ENCODE results near the gene TNPO3.

TNPO3 gene

DNA sequence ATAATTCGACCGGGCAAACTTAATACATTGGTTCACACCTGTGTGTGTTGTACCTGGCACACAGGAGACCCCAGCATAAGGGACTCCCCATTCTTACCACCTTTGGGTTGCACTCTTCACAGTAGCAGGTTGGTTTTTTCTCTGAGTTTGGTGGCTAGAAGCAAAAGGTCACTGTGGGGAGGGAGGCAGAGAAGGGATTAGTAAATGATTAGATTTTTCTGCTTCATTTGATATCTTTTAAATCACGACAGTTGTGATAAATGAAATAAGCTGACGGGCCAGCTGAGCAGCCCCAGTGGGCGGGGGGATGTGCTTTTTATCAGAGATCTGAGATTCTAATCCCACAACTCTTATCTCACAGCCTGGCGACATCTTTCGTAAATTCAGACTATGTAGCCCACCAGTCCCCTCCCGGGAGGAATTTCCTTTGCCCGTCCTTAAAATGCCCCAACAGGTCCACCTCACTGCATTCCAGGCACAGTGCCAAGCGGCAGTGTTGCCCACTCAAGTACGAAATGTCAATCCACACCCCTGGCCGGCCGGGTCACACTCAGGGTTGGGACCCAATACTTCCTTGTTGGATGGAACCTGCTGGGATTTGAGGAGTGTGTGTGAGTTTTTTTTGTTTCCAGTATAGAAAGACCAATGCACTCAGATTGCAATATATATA lies 133.9 kb downstream of the TNPO3 start:
- no CpG with 5 or more reads among the region's 13 CpGs for WGBS (ENCODE audit: extremely low coverage, insufficient coverage, insufficient read length)
- no peaks in the 10 kb centered on the region for H3K36me3 ChIP-seq (ENCODE audit: control insufficient read depth in 1 of 2, insufficient read depth in 2 of 2, low read length in 2 of 2)
- no peaks in the 10 kb centered on the region for H3K79me2 ChIP-seq (ENCODE audit: control insufficient read depth, insufficient read depth, low read length, poor library complexity)
- no peak overlapping the region for H3K4ac ChIP-seq (ENCODE audit: low read depth, low read length)
- H3K4me2 ChIP-seq (ENCODE audit: low read length), result no peak overlapping the region
- no peak for DNase-seq
- no peak overlapping the region for H4K8ac ChIP-seq (ENCODE audit: low read depth, low read length)
- no peak overlapping the region for H2BK5ac ChIP-seq (ENCODE audit: low read depth, low read length, poor library complexity)
- H3K18ac ChIP-seq (ENCODE audit: low read length), result no peak overlapping the region
- no peak overlapping the region for H4K12ac ChIP-seq (ENCODE audit: low read depth, low read length)
- no peak overlapping the region for H3K14ac ChIP-seq (ENCODE audit: low read length)
- no peak overlapping the region for H2BK120ac ChIP-seq (ENCODE audit: insufficient read depth, low read length, poor library complexity)
- H4K91ac ChIP-seq (ENCODE audit: low read depth, low read length), result no peak overlapping the region
- H3K79me1 ChIP-seq (ENCODE audit: low read length), result no peaks in the 10 kb centered on the region
- H3K4me1 ChIP-seq (ENCODE audit: control insufficient read depth in 1 of 2, insufficient read depth in 2 of 2, low read length in 2 of 2), result no peaks in the 10 kb centered on the region
- H3K9ac ChIP-seq (ENCODE audit: low read length), result no peak overlapping the region
- H2BK12ac ChIP-seq (ENCODE audit: low read length), result no peak overlapping the region
- peaks cover 10% of the 10 kb centered on the region for H3K27me3 ChIP-seq (ENCODE audit: insufficient read depth, low read length)
- no peak overlapping the region for H3K27ac ChIP-seq (ENCODE audit: low read depth, low read length)
- H2AFZ ChIP-seq (ENCODE audit: insufficient read depth, low read length, poor library complexity), result no peak overlapping the region
- H3K23ac ChIP-seq (ENCODE audit: low read length), result no peak overlapping the region
- no peak overlapping the region for H2AK5ac ChIP-seq (ENCODE audit: low read length)
- H3K4me3 ChIP-seq (ENCODE audit: low read depth, low read length), result no peak overlapping the region
- H3K9me3 ChIP-seq (ENCODE audit: insufficient read depth, low read depth, low read length), result peaks cover 3% of the 10 kb centered on the region

DNA sequence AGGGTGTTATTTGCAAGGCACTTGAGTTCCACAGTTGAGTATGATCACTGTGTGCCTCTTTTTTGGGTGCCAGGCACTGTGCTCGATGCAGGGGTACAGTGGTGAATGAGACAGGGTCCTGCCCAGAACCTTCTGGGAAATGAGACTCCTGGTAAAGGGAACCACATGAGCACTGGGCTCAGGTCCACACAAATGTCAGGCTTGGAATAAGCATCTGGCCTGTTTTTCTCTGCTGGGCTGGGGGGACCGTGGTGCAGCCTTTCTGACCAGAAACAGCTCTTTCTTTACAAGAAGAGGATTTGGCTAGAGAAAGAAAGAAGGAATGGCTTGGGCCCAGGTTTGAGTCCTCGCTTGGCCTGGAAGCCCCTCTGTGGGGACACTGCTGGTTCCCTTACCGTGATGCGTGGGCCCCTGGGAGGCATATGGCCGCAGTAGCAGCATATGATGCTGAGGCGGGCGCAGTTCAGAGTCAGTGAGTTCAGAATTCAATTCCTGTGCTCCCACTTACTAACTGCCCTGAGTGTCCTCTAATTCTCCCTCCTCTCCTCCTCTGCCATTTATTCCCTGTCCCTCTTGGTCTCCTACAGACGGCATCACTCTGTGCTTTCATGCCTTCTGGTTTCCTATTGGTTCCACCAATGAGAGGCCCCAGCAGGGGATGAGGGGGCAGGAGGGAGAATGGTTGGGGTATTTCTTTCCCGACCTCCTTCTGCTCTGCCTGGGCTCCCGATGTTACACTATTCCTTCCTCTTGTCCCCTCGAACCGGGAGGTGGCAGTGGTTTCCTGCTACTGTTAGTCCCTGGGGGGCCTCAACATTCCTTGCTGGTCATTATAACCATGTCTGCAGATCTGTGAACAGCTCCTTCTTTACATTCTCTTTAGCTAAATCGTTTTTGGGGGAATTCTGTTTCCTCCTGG lies 134.8 kb downstream of the TNPO3 start:
- Histone ChIP-seq H3K36me3 (ENCODE audit: control insufficient read depth in 1 of 2, insufficient read depth in 2 of 2, low read length in 2 of 2) (no peaks in the 10 kb centered on the region), H3K79me1 (ENCODE audit: low read length) (no peaks in the 10 kb centered on the region), H3K9me3 (ENCODE audit: insufficient read depth, low read depth, low read length) (peaks cover 5% of the 10 kb centered on the region), H3K27me3 (ENCODE audit: insufficient read depth, low read length) (peaks cover 16% of the 10 kb centered on the region), H3K9ac (ENCODE audit: low read length) (no peak overlapping the region), H3K18ac (ENCODE audit: low read length) (no peak overlapping the region), H2AK5ac (ENCODE audit: low read length) (no peak overlapping the region), H3K79me2 (ENCODE audit: control insufficient read depth, insufficient read depth, low read length, poor library complexity) (no peaks in the 10 kb centered on the region), H3K4ac (ENCODE audit: low read depth, low read length) (no peak overlapping the region), H2BK5ac (ENCODE audit: low read depth, low read length, poor library complexity) (no peak overlapping the region), H2AFZ (ENCODE audit: insufficient read depth, low read length, poor library complexity) (no peak overlapping the region), H3K14ac (ENCODE audit: low read length) (no peak overlapping the region), H3K4me3 (ENCODE audit: low read depth, low read length) (no peak overlapping the region), H4K91ac (ENCODE audit: low read depth, low read length) (no peak overlapping the region), H4K12ac (ENCODE audit: low read depth, low read length) (no peak overlapping the region), H3K4me2 (ENCODE audit: low read length) (no peak overlapping the region), H3K23ac (ENCODE audit: low read length) (no peak overlapping the region), H2BK120ac (ENCODE audit: insufficient read depth, low read length, poor library complexity) (no peak overlapping the region), H3K4me1 (ENCODE audit: control insufficient read depth in 1 of 2, insufficient read depth in 2 of 2, low read length in 2 of 2) (no peaks in the 10 kb centered on the region), H3K27ac (ENCODE audit: low read depth, low read length) (no peak overlapping the region), H4K8ac (ENCODE audit: low read depth, low read length) (no peak overlapping the region), H2BK12ac (ENCODE audit: low read length) (no peak overlapping the region)
- DNase-seq, result no peak
- no CpG with 5 or more reads among the region's 14 CpGs for WGBS (ENCODE audit: extremely low coverage, insufficient coverage, insufficient read length)

DNA sequence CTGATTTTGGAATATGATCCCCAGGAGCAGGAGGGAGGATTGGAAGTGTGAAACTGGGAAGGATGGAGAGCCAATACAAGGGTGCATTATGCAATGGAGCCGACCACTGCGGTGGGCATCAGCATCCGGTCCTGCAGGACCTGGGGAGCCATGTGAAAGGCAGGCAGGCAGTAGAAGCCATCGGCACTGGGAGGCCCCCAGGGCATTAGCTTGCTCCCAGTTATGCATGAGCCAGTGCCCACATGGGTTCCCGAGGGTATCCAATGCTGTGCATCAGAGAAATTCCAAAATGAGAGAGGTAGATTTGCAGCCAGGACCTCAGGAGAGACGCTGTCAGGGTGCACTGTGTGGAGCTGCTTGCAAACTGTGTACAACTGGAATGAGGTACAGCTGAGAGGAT lies 135.7 kb downstream of the TNPO3 start:
- no peaks in the 10 kb centered on the region for H3K36me3 ChIP-seq (ENCODE audit: control insufficient read depth in 1 of 2, insufficient read depth in 2 of 2, low read length in 2 of 2)
- H3K18ac ChIP-seq (ENCODE audit: low read length), result no peak overlapping the region
- peaks cover 5% of the 10 kb centered on the region for H3K9me3 ChIP-seq (ENCODE audit: insufficient read depth, low read depth, low read length)
- no peak overlapping the region for H2BK12ac ChIP-seq (ENCODE audit: low read length)
- no peak overlapping the region for H3K27ac ChIP-seq (ENCODE audit: low read depth, low read length)
- peaks cover 16% of the 10 kb centered on the region for H3K27me3 ChIP-seq (ENCODE audit: insufficient read depth, low read length)
- no peak overlapping the region for H3K23ac ChIP-seq (ENCODE audit: low read length)
- DNase-seq, result no peak
- H3K79me1 ChIP-seq (ENCODE audit: low read length), result no peaks in the 10 kb centered on the region
- H3K79me2 ChIP-seq (ENCODE audit: control insufficient read depth, insufficient read depth, low read length, poor library complexity), result no peaks in the 10 kb centered on the region
- H3K4ac ChIP-seq (ENCODE audit: low read depth, low read length), result no peak overlapping the region
- H3K4me2 ChIP-seq (ENCODE audit: low read length), result no peak overlapping the region
- H4K91ac ChIP-seq (ENCODE audit: low read depth, low read length), result no peak overlapping the region
- no peak overlapping the region for H4K12ac ChIP-seq (ENCODE audit: low read depth, low read length)
- H3K4me3 ChIP-seq (ENCODE audit: low read depth, low read length), result no peak overlapping the region
- no peak overlapping the region for H2BK5ac ChIP-seq (ENCODE audit: low read depth, low read length, poor library complexity)
- H3K9ac ChIP-seq (ENCODE audit: low read length), result no peak overlapping the region
- no peak overlapping the region for H2BK120ac ChIP-seq (ENCODE audit: insufficient read depth, low read length, poor library complexity)
- H3K4me1 ChIP-seq (ENCODE audit: control insufficient read depth in 1 of 2, insufficient read depth in 2 of 2, low read length in 2 of 2), result no peaks in the 10 kb centered on the region
- H3K14ac ChIP-seq (ENCODE audit: low read length), result no peak overlapping the region
- no CpG with 5 or more reads among the region's 6 CpGs for WGBS (ENCODE audit: extremely low coverage, insufficient coverage, insufficient read length)
- H2AFZ ChIP-seq (ENCODE audit: insufficient read depth, low read length, poor library complexity), result no peak overlapping the region
- no peak overlapping the region for H2AK5ac ChIP-seq (ENCODE audit: low read length)
- H4K8ac ChIP-seq (ENCODE audit: low read depth, low read length), result no peak overlapping the region

DNA sequence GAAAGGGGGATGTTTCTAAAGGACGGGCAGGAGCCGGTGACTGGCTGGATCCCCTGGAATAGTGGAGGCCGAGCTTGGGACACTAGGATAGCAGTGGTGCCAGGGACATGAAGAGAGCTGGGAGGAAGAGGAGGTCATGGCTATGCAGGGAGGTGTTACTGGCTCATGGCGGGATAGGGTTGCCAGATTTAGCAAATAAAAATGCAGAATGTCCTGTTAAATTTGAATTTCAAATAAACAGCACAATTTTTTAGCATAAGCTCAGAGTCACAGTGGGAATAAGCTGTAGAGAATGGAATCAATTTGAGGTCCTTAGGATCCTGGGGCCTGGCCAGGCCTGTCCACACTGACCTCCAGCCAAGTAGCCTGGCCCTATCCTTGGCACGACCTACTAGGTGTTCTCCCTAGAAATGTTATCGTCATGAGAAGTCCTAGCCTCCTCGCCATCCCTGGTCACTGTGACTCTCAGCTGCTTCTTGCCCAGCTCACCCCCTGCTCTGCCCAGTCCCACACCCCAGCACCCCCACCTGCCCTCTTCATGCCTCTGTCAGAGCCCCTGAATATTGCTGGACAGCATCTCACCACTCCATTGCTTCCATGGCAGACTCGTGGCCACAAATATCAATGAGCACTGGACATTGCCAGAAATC lies 136.8 kb downstream of the TNPO3 start:
- H3K4ac ChIP-seq (ENCODE audit: low read depth, low read length), result no peak overlapping the region
- no peak overlapping the region for H4K8ac ChIP-seq (ENCODE audit: low read depth, low read length)
- no peaks in the 10 kb centered on the region for H3K79me2 ChIP-seq (ENCODE audit: control insufficient read depth, insufficient read depth, low read length, poor library complexity)
- H3K9me3 ChIP-seq (ENCODE audit: insufficient read depth, low read depth, low read length), result peaks cover 5% of the 10 kb centered on the region
- no peak overlapping the region for H3K14ac ChIP-seq (ENCODE audit: low read length)
- H2BK5ac ChIP-seq (ENCODE audit: low read depth, low read length, poor library complexity), result no peak overlapping the region
- no peak overlapping the region for H3K23ac ChIP-seq (ENCODE audit: low read length)
- no peak overlapping the region for H2AK5ac ChIP-seq (ENCODE audit: low read length)
- H3K4me3 ChIP-seq (ENCODE audit: low read depth, low read length), result no peak overlapping the region
- H2AFZ ChIP-seq (ENCODE audit: insufficient read depth, low read length, poor library complexity), result no peak overlapping the region
- WGBS (ENCODE audit: extremely low coverage, insufficient coverage, insufficient read length), result no CpG with 5 or more reads among the region's 8 CpGs
- H3K18ac ChIP-seq (ENCODE audit: low read length), result no peak overlapping the region
- no peak overlapping the region for H2BK120ac ChIP-seq (ENCODE audit: insufficient read depth, low read length, poor library complexity)
- H3K27me3 ChIP-seq (ENCODE audit: insufficient read depth, low read length), result peaks cover 19% of the 10 kb centered on the region
- no peak overlapping the region for H3K9ac ChIP-seq (ENCODE audit: low read length)
- no peaks in the 10 kb centered on the region for H3K36me3 ChIP-seq (ENCODE audit: control insufficient read depth in 1 of 2, insufficient read depth in 2 of 2, low read length in 2 of 2)
- H3K4me1 ChIP-seq (ENCODE audit: control insufficient read depth in 1 of 2, insufficient read depth in 2 of 2, low read length in 2 of 2), result no peaks in the 10 kb centered on the region
- no peak overlapping the region for H2BK12ac ChIP-seq (ENCODE audit: low read length)
- H3K4me2 ChIP-seq (ENCODE audit: low read length), result no peak overlapping the region
- H4K12ac ChIP-seq (ENCODE audit: low read depth, low read length), result no peak overlapping the region
- H3K79me1 ChIP-seq (ENCODE audit: low read length), result no peaks in the 10 kb centered on the region
- no peak overlapping the region for H3K27ac ChIP-seq (ENCODE audit: low read depth, low read length)
- DNase-seq, result no peak
- H4K91ac ChIP-seq (ENCODE audit: low read depth, low read length), result no peak overlapping the region

All from trophoblast cell (in vitro differentiated cells and primary cell).